C4-2B (cell line): ENCODE results near the gene CFDP1.
"Not testable (repeated sequence)": the region's sequence is repeated elsewhere in the genome, so short reads cannot be mapped to it uniquely, and the experiment has no call there.

ENCODE experiments used
- H3K27ac ChIP-seq: fragments of 450-650 bp; 2 replicates; pipeline ENCODE4 v1.5.1; 2017
- CTCF ChIP-seq: fragments of 450-650 bp; conservative IDR thresholded peaks from 2 replicates; pipeline ENCODE4 v1.5.1; 2017; ENCODE audit warnings: mild to moderate bottlenecking
- ZFX ChIP-seq: fragments of 450-650 bp; IDR thresholded peaks from 2 replicates; pipeline ENCODE4 v1.6.1; 2017

CFDP1 gene

GRCh38 chr16:75288181-75288580 is 145.1 kb downstream of the CFDP1 start:
- no peak for TF ChIP-seq ZFX
- no peak for TF ChIP-seq CTCF
- H3K27ac ChIP-seq, result no peak overlapping the region

- TF ChIP-seq CTCF (no peak), ZFX (no peak)
- no peak overlapping the region for H3K27ac ChIP-seq
These were observed 145.6 kb downstream of the CFDP1 start for GRCh38 chr16:75287708-75288107.

- TF ChIP-seq CTCF, result no peak
- no peak for TF ChIP-seq ZFX
- no peak overlapping the region for H3K27ac ChIP-seq
These were observed 146.9 kb downstream of the CFDP1 start for GRCh38 chr16:75286389-75286788.

DNA sequence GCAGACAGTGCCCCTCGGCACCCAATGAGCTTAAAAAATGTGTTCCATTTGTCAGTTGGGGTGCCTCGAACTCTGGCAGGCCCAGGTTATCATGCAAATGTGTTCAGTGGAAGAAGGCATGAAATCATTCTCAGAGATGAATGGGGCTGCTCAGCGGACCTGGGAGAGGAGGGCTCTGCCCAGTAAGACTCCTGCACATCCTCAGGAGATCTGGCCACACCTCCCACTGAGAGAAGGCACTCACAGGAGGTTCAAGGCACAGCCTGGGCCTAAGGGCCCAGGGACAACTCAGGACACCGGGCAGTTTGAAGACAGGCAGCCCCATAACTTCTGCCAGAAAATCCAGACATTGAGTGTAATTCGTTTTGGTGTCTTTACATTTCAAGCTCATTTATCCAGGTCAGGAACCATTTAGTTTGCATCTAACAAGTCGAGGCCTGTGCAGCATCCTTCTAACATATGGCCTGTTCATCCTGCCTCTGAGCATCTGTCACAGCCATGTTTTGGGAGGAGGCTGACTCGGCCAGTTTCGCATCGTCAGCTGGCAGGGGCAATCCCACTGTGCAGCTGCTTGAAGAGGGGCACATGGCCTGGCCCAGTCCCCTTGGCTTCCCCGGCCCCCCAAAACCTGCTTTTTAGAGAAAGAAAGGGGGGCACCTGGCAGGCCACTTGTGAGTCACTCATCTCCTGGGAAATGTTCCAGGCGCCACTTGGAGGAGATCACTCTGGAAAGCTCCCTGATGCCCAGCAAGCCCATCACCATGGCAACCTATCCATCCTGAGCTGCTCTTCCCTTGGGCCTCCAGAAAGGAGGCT is 150.6 kb downstream of the CFDP1 start:
- no peak for TF ChIP-seq CTCF
- no peak for TF ChIP-seq ZFX
- H3K27ac ChIP-seq, result no peak overlapping the region

DNA sequence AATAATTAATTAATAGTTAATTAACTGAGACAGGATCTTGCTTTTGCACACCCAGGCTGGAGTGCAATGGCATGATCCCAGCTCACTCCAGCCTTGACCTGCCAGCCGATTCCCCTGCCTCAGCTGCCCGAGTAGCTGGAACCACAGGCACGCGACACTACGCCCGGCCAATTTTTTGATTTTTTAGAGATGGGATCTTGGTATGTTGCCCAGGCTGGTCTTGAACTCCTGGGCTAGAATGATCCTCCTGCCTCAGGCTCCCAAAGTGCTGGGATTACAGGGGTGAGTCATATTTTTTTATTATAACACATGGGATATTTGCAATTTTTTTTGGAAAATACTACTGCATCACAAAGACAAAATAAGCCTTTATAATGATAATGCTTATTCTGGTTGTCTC is 151.5 kb downstream of the CFDP1 start:
- no peak overlapping the region for H3K27ac ChIP-seq
- no peak for TF ChIP-seq ZFX
- no peak for TF ChIP-seq CTCF

DNA sequence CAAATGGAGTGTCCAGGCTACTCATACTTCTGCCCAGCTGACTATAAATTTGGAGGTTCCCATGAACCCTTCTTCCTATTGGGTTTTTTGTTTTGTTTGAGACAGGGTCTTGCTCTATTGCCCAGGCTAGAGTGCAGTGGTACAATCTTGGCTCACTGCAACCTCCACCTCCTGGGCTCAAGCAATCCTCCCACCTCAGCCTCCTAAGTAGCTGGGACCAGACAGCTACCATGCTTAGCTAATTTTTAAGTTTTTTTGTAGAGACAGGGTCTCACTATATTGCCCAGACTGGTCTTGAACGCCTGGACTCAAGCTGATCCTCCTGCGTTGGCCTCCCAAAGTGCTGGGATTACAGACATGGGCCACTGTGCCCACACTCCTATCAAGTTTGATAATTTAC is 152.3 kb downstream of the CFDP1 start:
- not testable (repeated sequence) for H3K27ac ChIP-seq

GRCh38 chr16:75280331-75280804 is 152.9 kb downstream of the CFDP1 start:
- TF ChIP-seq CTCF, result no peak
- TF ChIP-seq ZFX, result no peak
- no peak overlapping the region for H3K27ac ChIP-seq

DNA sequence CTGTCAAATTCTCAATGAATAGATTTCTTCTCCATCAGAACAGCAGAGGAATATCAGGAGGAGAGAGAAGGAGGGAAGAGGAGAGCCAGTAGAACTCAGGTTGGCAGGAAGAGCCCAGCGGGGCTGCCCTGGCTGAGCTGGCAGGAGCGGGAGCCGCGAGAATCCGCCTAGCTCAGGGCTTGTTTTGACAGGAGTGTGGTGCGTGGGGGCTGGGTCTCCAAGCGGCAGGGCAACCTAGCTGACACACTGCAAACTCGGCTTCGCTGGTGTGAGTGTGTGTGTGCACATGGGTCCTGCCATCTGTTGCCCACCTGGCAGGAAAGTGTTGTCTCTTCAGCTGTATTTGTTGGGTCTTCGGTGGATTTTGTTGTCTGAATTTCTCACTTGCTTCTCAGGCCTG is 154.0 kb downstream of the CFDP1 start:
- TF ChIP-seq CTCF (no peak), ZFX (no peak)
- H3K27ac ChIP-seq, result no peak overlapping the region
